Stimulated activated effector memory CD8-positive, alpha-beta T cell treated with anti-CD3 and anti-CD28 coated beads, Interleukin-12 subunit alpha, Interleukin-12 subunit beta, amount 100 ng/mL, for 72 hours (primary cell): Measurements from ENCODE around the gene EPS8L3.
"Not testable (repeated sequence)": the region's sequence is repeated elsewhere in the genome, so short reads cannot be mapped to it uniquely, and the experiment has no call there.

Source experiments
- ATAC-seq: fragments of 150-1000 bp; cut with Tn5 transposase; 2 replicates; pipeline ENCODE4 v1.10.0; 2021
- DNase-seq, 2 donors: peaks; one replicate each; pipeline ENCODE4 v3.0.0; 2021 to 2022; ENCODE audit warnings: low spot score in 2 of 2
- H3K27ac Mint-ChIP-seq: one replicate; pipeline ENCODE4 v1.8.0; 2022; ENCODE audit warnings: mild to moderate bottlenecking, mixed read lengths
- H3K36me3 Mint-ChIP-seq: one replicate; pipeline ENCODE4 v1.8.0; 2022; ENCODE audit warnings: mild to moderate bottlenecking, mixed read lengths
- H3K4me1 Mint-ChIP-seq: one replicate; pipeline ENCODE4 v1.8.0; 2022; ENCODE audit warnings: mixed read lengths
- H3K4me3 Mint-ChIP-seq: one replicate; pipeline ENCODE4 v1.8.0; 2022; ENCODE audit warnings: mild to moderate bottlenecking, mixed read lengths
- H3K9me3 Mint-ChIP-seq: one replicate; pipeline ENCODE4 v1.8.0; 2022; ENCODE audit warnings: mixed read lengths

The EPS8L3 gene

GRCh38 chr1:109765483-109765815 lies 1.7 kb upstream of the EPS8L3 start:
- Mint-ChIP-seq H3K4me1 (peaks cover 10% of the 10 kb centered on the region), H3K36me3 (no peaks in the 10 kb centered on the region), H3K4me3 (no peak overlapping the region), H3K9me3 (no peaks in the 10 kb centered on the region), H3K27ac (peak overlapping the region; percentile 71)
- ATAC-seq (no peak), DNase-seq (no peak)

GRCh38 chr1:109764561-109765482 lies 1.1 kb upstream of the EPS8L3 start:
- ATAC-seq (no peak), DNase-seq (no peak)
- Mint-ChIP-seq H3K9me3 (no peaks in the 10 kb centered on the region), H3K27ac (peak overlapping the region; percentile 71), H3K4me1 (peaks cover 10% of the 10 kb centered on the region), H3K4me3 (no peak overlapping the region), H3K36me3 (no peaks in the 10 kb centered on the region)

- H3K9me3 Mint-ChIP-seq, result no peaks in the 10 kb centered on the region
- DNase-seq, result no peak
- H3K36me3 Mint-ChIP-seq, result no peaks in the 10 kb centered on the region
- peak overlapping the region; percentile 17 for H3K27ac Mint-ChIP-seq
- peaks cover 4% of the 10 kb centered on the region for H3K4me1 Mint-ChIP-seq
- ATAC-seq, result no peak
- H3K4me3 Mint-ChIP-seq, result no peak overlapping the region
These were observed 690 bp downstream of the EPS8L3 start for GRCh38 chr1:109762821-109763645.

- ATAC-seq (no peak), DNase-seq (no peak)
- H3K36me3 Mint-ChIP-seq, result no peaks in the 10 kb centered on the region
- H3K4me1 Mint-ChIP-seq, result peaks cover 4% of the 10 kb centered on the region
- peak overlapping the region; percentile 17 for H3K27ac Mint-ChIP-seq
- H3K9me3 Mint-ChIP-seq, result no peaks in the 10 kb centered on the region
- no peak overlapping the region for H3K4me3 Mint-ChIP-seq
These were observed 1.6 kb downstream of the EPS8L3 start for GRCh38 chr1:109762039-109762585.

- Mint-ChIP-seq H3K4me3 (no peak overlapping the region), H3K27ac (peak overlapping the region; percentile 54), H3K4me1 (peaks cover 4% of the 10 kb centered on the region), H3K36me3 (no peaks in the 10 kb centered on the region), H3K9me3 (no peaks in the 10 kb centered on the region)
- ATAC-seq (no peak), DNase-seq (no peak)
These were observed 2.3 kb downstream of the EPS8L3 start for GRCh38 chr1:109761227-109762038.

GRCh38 chr1:109760581-109761226 lies 3.0 kb downstream of the EPS8L3 start:
- ATAC-seq, result no peak

GRCh38 chr1:109759513-109760334 lies 4.0 kb downstream of the EPS8L3 start:
- DNase-seq, result no peak
- no peak for ATAC-seq
- Mint-ChIP-seq H3K4me1 (peaks cover 4% of the 10 kb centered on the region), H3K36me3 (no peaks in the 10 kb centered on the region), H3K4me3 (no peak overlapping the region), H3K27ac (no peak overlapping the region), H3K9me3 (no peaks in the 10 kb centered on the region)

More at GRCh38 chr1:109760581-109761226, 3.0 kb downstream of the EPS8L3 start:
- H3K27ac Mint-ChIP-seq, result peak overlapping the region; percentile 54
- peaks cover 4% of the 10 kb centered on the region for H3K4me1 Mint-ChIP-seq
- DNase-seq, result no peak
- H3K36me3 Mint-ChIP-seq, result no peaks in the 10 kb centered on the region
- H3K4me3 Mint-ChIP-seq, result no peak overlapping the region
- no peaks in the 10 kb centered on the region for H3K9me3 Mint-ChIP-seq

GRCh38 chr1:109757936-109758786 lies 5.6 kb downstream of the EPS8L3 start:
- no peaks in the 10 kb centered on the region for H3K36me3 Mint-ChIP-seq
- H3K27ac Mint-ChIP-seq, result no peak overlapping the region
- H3K4me1 Mint-ChIP-seq, result peaks cover 4% of the 10 kb centered on the region
- no peaks in the 10 kb centered on the region for H3K9me3 Mint-ChIP-seq
- DNase-seq (no peak), ATAC-seq (no peak)
- no peak overlapping the region for H3K4me3 Mint-ChIP-seq

- Mint-ChIP-seq H3K4me3 (no peak overlapping the region), H3K36me3 (no peaks in the 10 kb centered on the region), H3K27ac (no peak overlapping the region), H3K9me3 (no peaks in the 10 kb centered on the region), H3K4me1 (peaks cover 4% of the 10 kb centered on the region)
- ATAC-seq (no peak), DNase-seq (no peak)
These were observed 6.7 kb downstream of the EPS8L3 start for GRCh38 chr1:109756848-109757521.

- not testable (repeated sequence) for H3K9me3 Mint-ChIP-seq, ATAC-seq, H3K36me3 Mint-ChIP-seq, H3K4me1 Mint-ChIP-seq, DNase-seq, H3K27ac Mint-ChIP-seq, H3K4me3 Mint-ChIP-seq
These were observed 7.4 kb downstream of the EPS8L3 start for GRCh38 chr1:109756325-109756724.

GRCh38 chr1:109754738-109755137 lies 9.0 kb downstream of the EPS8L3 start:
- ATAC-seq, result no peak
- no peaks in the 10 kb centered on the region for H3K36me3 Mint-ChIP-seq
- H3K27ac Mint-ChIP-seq, result no peak overlapping the region
- H3K4me1 Mint-ChIP-seq, result no peaks in the 10 kb centered on the region
- no peak for DNase-seq
- H3K9me3 Mint-ChIP-seq, result no peaks in the 10 kb centered on the region
- no peak overlapping the region for H3K4me3 Mint-ChIP-seq

- DNase-seq (no peak), ATAC-seq (no peak)
- H3K4me1 Mint-ChIP-seq, result no peaks in the 10 kb centered on the region
- no peaks in the 10 kb centered on the region for H3K36me3 Mint-ChIP-seq
- H3K4me3 Mint-ChIP-seq, result no peak overlapping the region
- H3K9me3 Mint-ChIP-seq, result no peaks in the 10 kb centered on the region
- H3K27ac Mint-ChIP-seq, result no peak overlapping the region
These were observed 12.0 kb downstream of the EPS8L3 start for GRCh38 chr1:109751531-109752260.
